Stimulated activated memory B cell treated with anti-CD40 and anti-IgM and Interleukin-4, amounts not matched to agents 10 μg/mL and 1 μg/mL and 100 μg/mL, for 72 hours (primary cell): ENCODE measurements around the gene ACSF2.
"Not testable (repeated sequence)": the region's sequence is repeated elsewhere in the genome, so short reads cannot be mapped to it uniquely, and the experiment has no call there.

Experiments
- ATAC-seq: fragments of 150-1000 bp; cut with Tn5 transposase; 2 replicates; pipeline ENCODE4 v1.10.0; 2021
- H3K27ac Mint-ChIP-seq: one replicate; pipeline ENCODE4 v1.8.0; 2022; ENCODE audit warnings: mild to moderate bottlenecking, mixed read lengths
- H3K27me3 Mint-ChIP-seq: one replicate; pipeline ENCODE4 v1.8.0; 2022; ENCODE audit warnings: mixed read lengths
- H3K36me3 Mint-ChIP-seq: one replicate; pipeline ENCODE4 v1.8.0; 2022; ENCODE audit warnings: mixed read lengths
- H3K4me1 Mint-ChIP-seq: one replicate; pipeline ENCODE4 v1.8.0; 2022; ENCODE audit warnings: mixed read lengths
- H3K4me3 Mint-ChIP-seq: one replicate; pipeline ENCODE4 v1.8.0; 2022; ENCODE audit warnings: mild to moderate bottlenecking, moderate library complexity, mixed read lengths
- H3K9me3 Mint-ChIP-seq: one replicate; pipeline ENCODE4 v1.8.0; 2022; ENCODE audit warnings: mixed read lengths

Gene ACSF2

DNA sequence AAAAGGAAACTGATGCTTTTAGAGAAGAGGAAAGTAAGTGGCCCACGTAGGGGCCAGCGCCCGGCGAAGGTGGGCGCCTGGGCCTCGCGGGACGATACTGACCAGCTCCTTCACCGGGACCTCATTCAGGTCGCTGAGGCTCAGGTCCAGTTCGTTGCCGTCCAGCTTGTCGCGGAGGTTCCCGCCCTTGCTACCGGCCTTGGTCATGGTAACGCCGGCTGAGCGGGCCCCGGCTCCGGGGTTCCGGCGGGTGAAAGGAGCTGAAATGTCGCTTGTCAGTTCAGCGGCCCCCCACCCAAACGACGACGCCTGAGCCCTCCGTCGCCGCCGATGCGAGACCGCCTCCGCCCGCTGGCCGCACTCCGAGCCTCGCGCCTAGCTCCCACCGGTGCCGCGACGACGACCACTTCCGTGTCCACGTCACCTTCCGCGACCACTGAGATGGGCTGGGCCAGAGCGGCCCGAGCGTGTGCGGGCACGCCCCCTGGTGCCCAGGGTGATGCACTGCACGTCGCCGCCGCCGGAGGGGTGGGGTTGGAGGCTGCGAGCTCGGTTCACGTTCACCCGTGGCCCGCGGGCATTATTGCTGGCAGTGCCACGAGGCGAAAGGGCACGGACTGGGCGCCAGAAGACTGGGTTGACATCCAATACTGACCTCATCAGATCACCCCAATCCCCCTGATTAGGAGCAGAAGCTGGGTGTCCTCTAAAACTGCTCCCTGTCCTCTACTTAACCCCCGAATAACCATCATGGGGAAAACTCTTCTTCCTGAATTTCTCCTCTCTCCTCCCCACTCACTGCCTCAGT, 28.7 kb upstream of the ACSF2 start, which contains the start of gene LRRC59:
LRRC59 (minus strand) TSS at position 413 of the 808 bp plus-strand sequence; CDS start at position 207, 206 bp downstream.
- H3K4me3 Mint-ChIP-seq: peak within 1 kb of the TSS; percentile 95
- no peaks in the 10 kb centered on the region for H3K9me3 Mint-ChIP-seq
- no peaks in the 10 kb centered on the region for H3K27me3 Mint-ChIP-seq
- ATAC-seq: peak; percentile 100
- H3K27ac Mint-ChIP-seq: peak within 1 kb of the TSS; percentile 80
- peaks cover 39% of the 10 kb centered on the region for H3K4me1 Mint-ChIP-seq
- H3K36me3 Mint-ChIP-seq: peaks cover 25% of the 10 kb centered on the region

DNA sequence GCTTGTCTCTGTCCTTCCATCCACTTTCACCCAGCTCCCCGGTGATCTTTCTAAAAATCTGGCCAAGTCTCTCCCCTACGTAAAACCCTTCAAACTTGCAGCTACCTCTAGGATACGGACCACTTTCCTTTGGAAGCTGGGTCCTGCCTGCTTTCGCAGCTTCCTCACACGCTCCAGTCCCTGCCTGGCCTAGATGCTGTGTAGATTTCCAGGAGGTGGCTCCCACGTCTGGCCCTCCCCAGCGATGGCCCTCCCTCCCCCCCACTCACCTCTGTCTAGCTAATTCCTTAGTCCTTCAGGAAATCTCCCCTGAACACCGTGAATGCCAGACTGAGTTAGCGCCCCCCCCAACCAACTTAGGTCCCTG, 28.1 kb upstream of the ACSF2 start:
- no peaks in the 10 kb centered on the region for H3K27me3 Mint-ChIP-seq
- peak overlapping the region; percentile 80 for H3K27ac Mint-ChIP-seq
- peaks cover 38% of the 10 kb centered on the region for H3K4me1 Mint-ChIP-seq
- no peak for ATAC-seq
- H3K36me3 Mint-ChIP-seq: peaks cover 19% of the 10 kb centered on the region
- H3K4me3 Mint-ChIP-seq: peak overlapping the region; percentile 95
- no peaks in the 10 kb centered on the region for H3K9me3 Mint-ChIP-seq

DNA sequence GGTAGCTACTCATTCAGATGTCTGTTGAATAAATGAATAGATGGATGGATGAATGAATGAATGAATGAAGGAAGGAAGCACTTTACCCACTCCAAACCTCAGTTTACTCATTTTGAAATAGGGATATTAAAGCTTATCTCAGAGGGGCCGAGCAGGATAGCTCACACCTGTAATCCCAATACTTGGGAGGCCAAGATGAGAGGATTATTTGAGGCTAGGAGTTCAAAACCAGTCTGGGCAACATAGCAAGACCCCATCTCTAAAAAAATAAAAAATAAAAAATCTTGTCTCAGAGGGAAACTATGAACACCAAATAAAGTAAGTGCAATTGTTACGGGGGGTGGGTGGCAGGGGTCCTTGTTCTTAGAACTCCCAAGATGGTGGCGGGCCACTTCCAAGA, 27.3 kb upstream of the ACSF2 start:
- Mint-ChIP-seq H3K36me3 (peaks cover 12% of the 10 kb centered on the region), H3K4me1 (peaks cover 32% of the 10 kb centered on the region)
- not testable (repeated sequence) for H3K4me3 Mint-ChIP-seq, H3K9me3 Mint-ChIP-seq, H3K27ac Mint-ChIP-seq, ATAC-seq, H3K27me3 Mint-ChIP-seq

DNA sequence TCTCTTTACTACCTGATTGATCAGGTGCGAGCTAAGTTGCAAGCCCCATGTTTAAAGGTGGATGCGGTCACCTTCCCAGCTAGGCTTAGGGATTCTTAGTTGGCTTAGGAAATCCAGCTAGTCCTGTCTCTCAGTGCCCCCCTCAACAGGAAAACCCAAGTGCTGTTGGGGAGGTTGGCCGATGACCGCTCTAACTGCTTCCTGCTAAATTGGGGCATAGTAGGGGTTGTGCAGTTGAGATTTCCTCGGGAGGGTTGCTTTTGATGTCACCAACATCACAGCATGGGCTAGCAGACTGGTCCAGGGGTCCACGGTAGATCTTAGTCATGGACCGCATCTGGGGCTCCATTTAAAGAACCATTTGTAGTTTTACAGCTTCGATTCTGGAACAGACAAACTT, 26.4 kb upstream of the ACSF2 start:
- not testable (repeated sequence) for H3K27me3 Mint-ChIP-seq, H3K36me3 Mint-ChIP-seq, ATAC-seq, H3K9me3 Mint-ChIP-seq, H3K4me3 Mint-ChIP-seq, H3K27ac Mint-ChIP-seq
- peaks cover 28% of the 10 kb centered on the region for H3K4me1 Mint-ChIP-seq

- not testable (repeated sequence) for H3K36me3 Mint-ChIP-seq, H3K27ac Mint-ChIP-seq, H3K9me3 Mint-ChIP-seq, H3K4me1 Mint-ChIP-seq, ATAC-seq, H3K4me3 Mint-ChIP-seq
- H3K27me3 Mint-ChIP-seq: peaks cover 29% of the 10 kb centered on the region
Observed at GRCh38 chr17:50405351-50405750, 20.7 kb upstream of the ACSF2 start.

GRCh38 chr17:50406578-50406977, 19.4 kb upstream of the ACSF2 start:
- H3K27me3 Mint-ChIP-seq: peaks cover 29% of the 10 kb centered on the region
- H3K4me3 Mint-ChIP-seq: no peak overlapping the region
- no peaks in the 10 kb centered on the region for H3K36me3 Mint-ChIP-seq
- H3K27ac Mint-ChIP-seq: no peak overlapping the region
- no peaks in the 10 kb centered on the region for H3K4me1 Mint-ChIP-seq
- H3K9me3 Mint-ChIP-seq: no peaks in the 10 kb centered on the region
- no peak for ATAC-seq

DNA sequence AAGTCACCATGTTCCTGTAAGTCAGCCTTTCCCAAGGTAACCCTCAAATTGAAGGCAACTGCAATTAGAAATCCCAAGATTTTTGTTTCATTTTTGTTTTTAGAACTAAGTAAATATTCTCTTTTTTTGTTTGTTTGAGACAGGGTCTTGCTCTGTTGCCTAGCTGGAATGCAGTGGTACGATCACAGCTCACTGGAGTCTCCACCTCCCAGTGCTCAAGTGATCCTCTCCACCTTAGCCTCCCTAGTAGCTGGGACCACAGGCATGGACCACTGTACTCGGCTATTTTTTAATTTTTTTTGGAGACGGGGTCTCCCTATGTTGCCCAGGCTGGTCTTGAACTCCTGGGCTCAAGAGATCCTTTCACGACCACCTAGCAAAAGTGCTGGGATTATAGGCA, 18.1 kb upstream of the ACSF2 start:
- Mint-ChIP-seq H3K27ac (no peak overlapping the region), H3K9me3 (peaks cover 4% of the 10 kb centered on the region), H3K27me3 (peaks cover 29% of the 10 kb centered on the region), H3K4me3 (no peak overlapping the region), H3K4me1 (no peaks in the 10 kb centered on the region), H3K36me3 (no peaks in the 10 kb centered on the region)
- ATAC-seq: no peak

DNA sequence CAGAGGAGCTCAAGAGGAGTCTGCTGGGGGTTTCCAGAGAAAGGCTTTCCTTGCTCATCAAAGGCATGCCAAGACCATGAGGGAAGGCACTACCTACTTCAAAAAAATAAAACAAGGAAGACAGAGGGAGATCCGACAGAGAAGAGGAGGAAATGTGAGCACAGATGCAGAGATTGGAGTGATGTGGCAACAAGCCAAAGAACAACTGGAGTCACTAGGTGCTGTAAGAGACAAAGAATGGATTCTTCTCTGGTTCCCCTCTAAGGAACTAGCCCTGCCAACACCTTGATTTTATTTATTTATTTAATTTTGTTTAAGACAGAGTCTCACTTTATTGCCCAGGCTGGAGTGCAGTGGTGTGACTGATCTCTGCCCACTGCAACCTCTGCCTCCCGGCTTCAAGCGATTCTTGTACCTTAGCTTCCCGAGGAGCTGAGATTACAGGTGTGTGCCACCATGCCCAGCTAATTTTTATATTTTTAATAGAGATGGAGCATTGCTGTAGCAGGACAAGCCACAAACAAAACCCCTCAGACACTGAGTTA, 13.8 kb upstream of the ACSF2 start:
- ATAC-seq: no peak
- H3K4me1 Mint-ChIP-seq: peaks cover 7% of the 10 kb centered on the region

DNA sequence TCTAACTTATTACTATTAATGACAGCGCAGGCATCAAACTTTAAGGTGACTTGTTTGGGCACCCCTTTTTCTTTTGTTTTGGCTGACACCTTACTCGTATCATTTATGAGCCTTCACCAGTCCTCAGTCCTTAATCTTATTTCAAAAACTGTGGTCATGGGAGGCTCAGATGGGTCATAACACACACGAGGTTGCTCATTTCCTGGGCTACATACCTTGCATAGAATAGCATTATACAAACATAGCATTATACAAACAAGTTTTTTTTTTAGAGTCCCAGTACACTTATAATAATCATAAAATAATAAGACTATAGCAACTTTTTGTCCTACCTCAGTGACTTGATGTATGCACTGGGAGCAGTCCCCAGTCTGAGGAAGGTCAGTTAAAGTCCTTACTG, 11.2 kb upstream of the ACSF2 start:
- H3K4me1 Mint-ChIP-seq: peaks cover 13% of the 10 kb centered on the region
- peaks cover 6% of the 10 kb centered on the region for H3K36me3 Mint-ChIP-seq
- no peak for ATAC-seq
- peaks cover 10% of the 10 kb centered on the region for H3K9me3 Mint-ChIP-seq
- H3K27ac Mint-ChIP-seq: no peak overlapping the region
- H3K27me3 Mint-ChIP-seq: no peaks in the 10 kb centered on the region
- H3K4me3 Mint-ChIP-seq: no peak overlapping the region

More for the DNA sequence above, 13.8 kb upstream of the ACSF2 start:
- Mint-ChIP-seq H3K9me3 (peaks cover 4% of the 10 kb centered on the region), H3K36me3 (no peaks in the 10 kb centered on the region), H3K4me3 (no peak overlapping the region), H3K27me3 (no peaks in the 10 kb centered on the region), H3K27ac (no peak overlapping the region)

DNA sequence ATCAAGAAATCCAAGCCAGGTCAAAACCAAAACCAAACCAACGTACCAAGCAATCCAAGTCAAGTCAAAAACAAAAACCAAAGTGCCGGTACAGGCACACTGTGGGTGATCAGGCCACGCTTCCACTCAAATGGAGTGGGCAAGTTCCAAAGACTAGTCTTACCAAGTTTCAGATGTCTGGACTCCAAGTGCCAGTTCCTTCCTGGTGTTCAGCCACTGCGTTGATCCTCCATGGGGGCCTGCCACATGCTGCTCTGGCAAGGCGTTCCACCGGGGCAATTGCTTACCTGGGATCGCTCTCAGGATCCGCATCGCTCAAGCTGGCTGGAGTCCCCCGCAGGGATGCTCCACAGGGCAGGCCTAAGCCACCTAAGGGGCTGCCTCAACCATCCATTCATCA, 6.4 kb upstream of the ACSF2 start:
- H3K36me3 Mint-ChIP-seq, H3K9me3 Mint-ChIP-seq, ATAC-seq, H3K27me3 Mint-ChIP-seq, H3K4me3 Mint-ChIP-seq: not testable (repeated sequence)
- H3K4me1 Mint-ChIP-seq: peaks cover 40% of the 10 kb centered on the region
- peak overlapping the region; percentile 88 for H3K27ac Mint-ChIP-seq

DNA sequence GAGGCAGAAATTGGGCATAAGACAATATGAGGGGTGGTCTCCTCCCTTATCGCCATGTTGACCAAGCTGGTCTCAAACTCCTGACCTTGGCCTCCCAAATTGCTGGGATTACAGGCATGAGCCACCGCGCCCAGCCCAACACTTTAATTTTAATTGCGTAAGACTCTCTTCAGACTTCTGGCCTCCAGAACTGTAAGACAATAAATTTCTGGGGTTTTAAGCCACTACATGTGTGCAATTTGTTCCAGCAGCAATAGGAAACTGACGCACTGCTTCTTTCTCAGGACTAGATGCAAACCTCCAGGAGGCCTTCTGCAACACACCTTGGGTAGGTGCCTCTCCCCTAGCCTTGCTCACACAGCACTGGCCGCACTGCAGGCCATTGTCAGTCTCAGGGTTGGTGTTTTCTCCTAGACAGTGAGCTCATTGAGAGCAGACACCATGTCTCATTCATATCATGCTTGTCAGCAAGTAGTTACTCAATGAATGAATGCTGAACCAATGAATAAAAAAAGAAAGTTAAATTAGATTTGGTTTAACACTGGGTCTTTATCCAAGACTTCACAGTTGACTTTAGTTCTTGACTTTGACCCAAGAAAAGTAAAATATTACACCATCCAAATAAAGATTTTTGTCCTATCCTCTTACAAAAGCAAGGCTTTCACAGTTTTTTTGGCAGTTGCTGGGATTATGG, 5.5 kb upstream of the ACSF2 start:
- H3K9me3 Mint-ChIP-seq: peaks cover 7% of the 10 kb centered on the region
- H3K36me3 Mint-ChIP-seq: peaks cover 6% of the 10 kb centered on the region
- H3K4me3 Mint-ChIP-seq: no peak overlapping the region
- no peaks in the 10 kb centered on the region for H3K27me3 Mint-ChIP-seq
- H3K27ac Mint-ChIP-seq: peak overlapping the region; percentile 88
- ATAC-seq: no peak
- H3K4me1 Mint-ChIP-seq: peaks cover 49% of the 10 kb centered on the region

- Mint-ChIP-seq H3K36me3 (peaks cover 6% of the 10 kb centered on the region), H3K4me1 (peaks cover 53% of the 10 kb centered on the region), H3K9me3 (peaks cover 7% of the 10 kb centered on the region), H3K4me3 (peak overlapping the region; percentile 55), H3K27ac (peak overlapping the region; percentile 88), H3K27me3 (no peaks in the 10 kb centered on the region)
- peak; percentile 69 for ATAC-seq
Observed at GRCh38 chr17:50421308-50422051, 4.5 kb upstream of the ACSF2 start.

DNA sequence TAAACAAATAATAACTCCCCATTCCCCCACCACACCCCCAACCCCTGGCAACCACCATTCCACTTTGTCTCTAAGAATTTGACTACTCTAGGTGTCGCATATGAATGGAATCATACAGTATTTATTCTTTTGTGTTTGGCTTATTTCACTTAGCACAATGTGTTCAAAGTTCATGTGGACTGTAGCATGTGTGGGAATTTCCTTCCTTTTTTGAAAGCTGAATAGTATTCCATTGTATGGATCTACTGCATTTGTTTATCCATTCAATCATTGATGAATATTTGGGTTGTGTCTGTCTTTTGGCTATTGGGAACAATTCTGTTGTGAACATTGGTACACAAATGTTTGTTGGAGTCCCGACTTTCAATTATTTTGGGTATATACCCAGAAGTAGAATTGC, 3.3 kb upstream of the ACSF2 start:
- Mint-ChIP-seq H3K4me3 (no peak overlapping the region), H3K36me3 (peaks cover 6% of the 10 kb centered on the region), H3K27ac (peak overlapping the region; percentile 88), H3K9me3 (peaks cover 7% of the 10 kb centered on the region), H3K27me3 (no peaks in the 10 kb centered on the region), H3K4me1 (peaks cover 59% of the 10 kb centered on the region)
- ATAC-seq: no peak

GRCh38 chr17:50423553-50424159, 2.4 kb upstream of the ACSF2 start:
- no peak overlapping the region for H3K4me3 Mint-ChIP-seq
- peaks cover 6% of the 10 kb centered on the region for H3K36me3 Mint-ChIP-seq
- H3K27me3 Mint-ChIP-seq: no peaks in the 10 kb centered on the region
- ATAC-seq: no peak
- peaks cover 62% of the 10 kb centered on the region for H3K4me1 Mint-ChIP-seq
- peak overlapping the region; percentile 88 for H3K27ac Mint-ChIP-seq
- H3K9me3 Mint-ChIP-seq: peaks cover 7% of the 10 kb centered on the region
